Lower leg skin (tissue), 3 donors: ENCODE data around the gene ACSF3.

ENCODE experiments used
- POLR2A ChIP-seq, 2 donors: fragments of 450-650 bp; IDR thresholded peaks; one replicate each; pipeline ENCODE4 v1.6.1; 2016 to 2017; ENCODE audit warnings: antibody characterized with exemption in 2 of 2, mild to moderate bottlenecking in 1 of 2, moderate library complexity in 1 of 2
- TF ChIP-seq, protein P1 (sequence below), 3 donors: fragments of 450-650 bp; IDR thresholded peaks; one replicate each; pipeline ENCODE4 v1.5.1; 2016; ENCODE audit warnings: antibody characterized with exemption in 3 of 3, mild to moderate bottlenecking in 3 of 3, moderate library complexity in 2 of 3

DNA sequence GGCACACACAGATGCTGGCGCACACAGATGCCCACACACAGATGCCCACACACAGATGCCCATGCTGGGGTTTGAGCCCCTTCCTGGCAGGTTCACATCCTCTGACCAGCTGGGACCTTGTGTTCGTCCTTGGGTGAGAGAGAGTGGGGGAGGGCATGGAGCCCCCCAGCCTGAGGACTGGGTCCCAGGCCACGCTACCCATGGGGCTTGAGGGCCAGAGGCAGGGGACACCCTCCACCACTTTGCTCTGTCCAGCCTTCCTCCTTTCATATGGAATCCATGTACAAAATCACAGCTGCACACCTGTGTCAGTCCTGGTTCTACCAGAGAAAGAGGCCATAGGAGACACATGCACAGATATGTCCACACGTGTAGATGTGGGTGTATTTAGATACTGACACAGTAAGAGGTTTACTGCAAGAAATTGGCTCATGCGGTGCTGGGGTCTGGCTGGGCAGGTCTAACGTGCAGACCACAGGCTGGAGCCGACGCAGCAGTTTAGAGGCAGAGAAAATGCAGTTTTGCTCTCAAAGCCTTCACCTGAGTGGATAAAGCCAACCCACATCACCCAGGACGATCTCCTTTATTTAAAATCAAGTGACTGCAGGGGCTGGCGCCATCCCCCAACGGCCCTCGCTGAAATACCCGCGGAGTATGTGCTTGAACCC is 95.8 kb downstream of the ACSF3 start:
- TF ChIP-seq, protein P1, sequence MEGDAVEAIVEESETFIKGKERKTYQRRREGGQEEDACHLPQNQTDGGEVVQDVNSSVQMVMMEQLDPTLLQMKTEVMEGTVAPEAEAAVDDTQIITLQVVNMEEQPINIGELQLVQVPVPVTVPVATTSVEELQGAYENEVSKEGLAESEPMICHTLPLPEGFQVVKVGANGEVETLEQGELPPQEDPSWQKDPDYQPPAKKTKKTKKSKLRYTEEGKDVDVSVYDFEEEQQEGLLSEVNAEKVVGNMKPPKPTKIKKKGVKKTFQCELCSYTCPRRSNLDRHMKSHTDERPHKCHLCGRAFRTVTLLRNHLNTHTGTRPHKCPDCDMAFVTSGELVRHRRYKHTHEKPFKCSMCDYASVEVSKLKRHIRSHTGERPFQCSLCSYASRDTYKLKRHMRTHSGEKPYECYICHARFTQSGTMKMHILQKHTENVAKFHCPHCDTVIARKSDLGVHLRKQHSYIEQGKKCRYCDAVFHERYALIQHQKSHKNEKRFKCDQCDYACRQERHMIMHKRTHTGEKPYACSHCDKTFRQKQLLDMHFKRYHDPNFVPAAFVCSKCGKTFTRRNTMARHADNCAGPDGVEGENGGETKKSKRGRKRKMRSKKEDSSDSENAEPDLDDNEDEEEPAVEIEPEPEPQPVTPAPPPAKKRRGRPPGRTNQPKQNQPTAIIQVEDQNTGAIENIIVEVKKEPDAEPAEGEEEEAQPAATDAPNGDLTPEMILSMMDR (IDR thresholded peaks at IDR 0.05) = no peak
- TF ChIP-seq POLR2A (IDR thresholded peaks at IDR 0.05) = no peak
